Heart right ventricle (tissue), 16 donors: ENCODE measurements around the gene CCKAR. TPM values are rescaled to one million over a fixed set of nuclear protein-coding genes. Genes with fewer than 3 reads are reported as not detected.

Source experiments
- ATAC-seq, 8 donors: fragments of 200-7000 bp; cut with Tn5 transposase; one replicate each; pipeline ENCODE4 v1.9.1; 2020; ENCODE audit warnings: mild to moderate bottlenecking in 8 of 8, moderate library complexity in 8 of 8, moderate number of reproducible peaks in 1 of 8
- DNase-seq, 2 donors: peaks; one replicate each; pipeline ENCODE4 v3.0.0-alpha.2; 2020
- H3K27ac ChIP-seq, 10 donors: fragments of 200-600 bp; sonication (generic) in 2 of 10; one replicate each; pipeline versions ENCODE4 v1.5.0 to v1.8.0; 2020 to 2022; ENCODE audit warnings: mild to moderate bottlenecking in 3 of 10
- H3K27me3 ChIP-seq, 7 donors: fragments of 200-600 bp; one replicate each; pipeline ENCODE4 v1.8.0; 2021 to 2022; ENCODE audit warnings: mild to moderate bottlenecking in 2 of 7
- H3K36me3 ChIP-seq, 9 donors: fragments of 200-600 bp; sonication (generic) in 1 of 9; one replicate each; pipeline versions ENCODE4 v1.5.0 to v1.8.0; 2020 to 2022; ENCODE audit warnings: mild to moderate bottlenecking in 2 of 9
- H3K4me1 ChIP-seq, 9 donors: fragments of 200-600 bp; sonication (generic) in 1 of 9; one replicate each; pipeline versions ENCODE4 v1.5.0 to v1.8.0; 2020 to 2022; ENCODE audit warnings: mild to moderate bottlenecking in 4 of 9
- H3K4me3 ChIP-seq, 10 donors: fragments of 200-600 bp; sonication (generic) in 2 of 10; one replicate each; pipeline versions ENCODE4 v1.5.0 to v1.8.0; 2020 to 2022; ENCODE audit warnings: mild to moderate bottlenecking in 7 of 10, moderate library complexity in 2 of 10
- H3K9me3 ChIP-seq, 11 donors: fragments of 200-600 bp in 10 of 11; sonication (generic) in 2 of 11; one replicate each; pipeline versions ENCODE4 v1.5.0 to v1.8.0; 2013 to 2022; ENCODE audit warnings: mild to moderate bottlenecking in 2 of 11, control low read depth in 1 of 11, moderate library complexity in 1 of 11
- WGBS, 2 donors: extraction: QIAGEN DNeasy Blood & Tissue Kit; methylation state at CpG; one replicate each; pipeline ENCODE4 v1.1.7; 2013; ENCODE audit warnings: inconsistent platforms in 1 of 2; 5-methylcytosine and 5-hydroxymethylcytosine counted together
- intact Hi-C, 10 donors: fragments of 100-400 bp; cut with DNase I; formaldehyde crosslinking; loops; one replicate each; pipeline versions ENCODE4 v1.11.1 to v1.14.2; 2022
- polyA plus RNA-seq, 2 donors: library from polyadenylated mRNA; stranded (reverse); fragments of 200-250 nt; gene quantifications; one replicate each; pipeline ENCODE4 v1.2.3, GENCODE V29; 2013
- total RNA-seq, 10 donors: library from RNA; stranded (reverse); fragmentation: NEBNext Ultra II Directional in 3 of 10; extraction: Animal tissue kit (Norgen Biotek cat#: 25700) in 3 of 10; gene quantifications; one replicate each; pipeline versions ENCODE4 v1.2.1 to v1.2.4, GENCODE V29; 2021 to 2023
- TF ChIP-seq, protein P1 (sequence below), 9 donors: fragments of 200-600 bp; sonication (generic) in 2 of 9; IDR thresholded peaks; one replicate each; pipeline versions ENCODE4 v1.5.0 to v1.8.0; 2021 to 2022; ENCODE audit warnings: antibody characterized with exemption in 9 of 9, mild to moderate bottlenecking in 5 of 9, moderate library complexity in 1 of 9
- donor health status: Arrhythmogenic right ventricular cardiomyopathy.
- donor health status: ischemic (EF 13 %, LVEDD 7.1; RV severe dilation, severe dysfunction).
- donor health status: healthy with polysubstance abuse.
- donor health status: DM: no; HTN: yes; CAD: no.
- donor health status: DM: no; HTN: no; CAD: no.
- donor health status: ischemic (EF 25% LVEDD 6.9; RV normal size, moderate dysfunction).
- donor health status: ischemic (EF 25% LVEDD 5.7; RV mildly dilated, moderate dysfunction).
- donor health status: healthy.
- donor health status: DM: yes; HTN: yes; CAD: no.
- donor health status: Ischemic cardiomyopathy.
- donor health status: ischemic (EF 35%, LVEDD 5.7; RV mildly dilated, moderate dysfunction).
- donor health status: nonischemic (EF 11% LVEDD 7.7; RV severe dilation, severe dysfunction).
- donor health status: DM: yes; HTN: yes; CAD: no.
- donor health status: PGD.
- donor health status: ischemic (EF 29% LVEDD 5.4; RV normal size, mild dysfunction).
- donor health status: nonischemic (EF 23%, LVEDD 6.1; RV moderate dilation, normal function).

Gene CCKAR
- total and polyA plus RNA-seq, 12 donors = not detected

DNA sequence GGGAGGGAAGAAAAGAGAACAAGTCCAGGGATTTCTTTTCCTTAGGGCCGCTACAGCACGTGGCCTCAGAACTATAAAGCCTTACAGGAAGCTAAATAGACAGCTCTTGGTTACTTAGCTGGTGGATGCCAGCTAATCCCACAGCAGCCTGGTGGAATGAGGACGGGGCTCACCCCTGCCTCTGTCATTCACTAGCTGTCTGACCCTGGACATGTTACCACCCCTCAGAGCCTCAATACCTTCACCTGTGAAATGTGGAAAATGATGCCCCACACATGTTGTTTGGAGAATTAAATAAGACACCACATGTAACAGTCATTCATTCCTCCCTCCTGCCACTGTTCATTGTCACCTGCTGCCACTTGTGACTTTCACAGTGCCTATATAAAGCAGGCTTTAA lies 15.7 kb downstream of the CCKAR start:
- Histone ChIP-seq H3K9me3 (peaks cover 0 to under 1% (median 0%) of the 10 kb centered on the region in 11 donors), H3K27me3 (no peaks in the 10 kb centered on the region), H3K4me3 (no peak overlapping the region), H3K27ac (no peak overlapping the region), H3K36me3 (no peaks in the 10 kb centered on the region), H3K4me1 (no peaks in the 10 kb centered on the region)
- intact Hi-C loops = no loop called here
- 65 to 69% methylated on average over 3 of the region's 3 CpGs for WGBS, 2 donors
- no peak for DNase-seq
- TF ChIP-seq, protein P1, sequence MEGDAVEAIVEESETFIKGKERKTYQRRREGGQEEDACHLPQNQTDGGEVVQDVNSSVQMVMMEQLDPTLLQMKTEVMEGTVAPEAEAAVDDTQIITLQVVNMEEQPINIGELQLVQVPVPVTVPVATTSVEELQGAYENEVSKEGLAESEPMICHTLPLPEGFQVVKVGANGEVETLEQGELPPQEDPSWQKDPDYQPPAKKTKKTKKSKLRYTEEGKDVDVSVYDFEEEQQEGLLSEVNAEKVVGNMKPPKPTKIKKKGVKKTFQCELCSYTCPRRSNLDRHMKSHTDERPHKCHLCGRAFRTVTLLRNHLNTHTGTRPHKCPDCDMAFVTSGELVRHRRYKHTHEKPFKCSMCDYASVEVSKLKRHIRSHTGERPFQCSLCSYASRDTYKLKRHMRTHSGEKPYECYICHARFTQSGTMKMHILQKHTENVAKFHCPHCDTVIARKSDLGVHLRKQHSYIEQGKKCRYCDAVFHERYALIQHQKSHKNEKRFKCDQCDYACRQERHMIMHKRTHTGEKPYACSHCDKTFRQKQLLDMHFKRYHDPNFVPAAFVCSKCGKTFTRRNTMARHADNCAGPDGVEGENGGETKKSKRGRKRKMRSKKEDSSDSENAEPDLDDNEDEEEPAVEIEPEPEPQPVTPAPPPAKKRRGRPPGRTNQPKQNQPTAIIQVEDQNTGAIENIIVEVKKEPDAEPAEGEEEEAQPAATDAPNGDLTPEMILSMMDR (IDR thresholded peaks at IDR 0.05) = no peak
- ATAC-seq = no peak

DNA sequence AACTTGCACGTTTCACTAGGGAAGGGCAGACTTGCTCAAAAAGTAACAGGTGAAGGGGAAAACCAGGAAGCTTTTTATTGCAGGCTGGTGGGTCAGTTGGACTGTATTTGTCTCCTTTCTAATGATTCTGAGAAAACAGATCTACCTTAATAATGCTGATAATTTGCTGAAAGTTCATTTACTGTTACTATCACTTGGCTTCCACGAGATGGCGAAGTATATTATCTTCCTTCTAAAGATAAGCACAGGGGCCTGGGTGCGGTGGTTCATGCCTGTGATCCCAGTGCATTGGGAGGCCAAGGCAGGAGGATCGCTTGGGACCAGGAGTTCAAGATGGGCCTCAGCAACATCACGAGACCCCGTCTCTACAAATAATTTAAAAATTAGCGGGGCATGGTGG lies 16.4 kb downstream of the CCKAR start:
- H3K9me3 ChIP-seq = peaks cover 0 to 7% (median 0%) of the 10 kb centered on the region in 11 donors

DNA sequence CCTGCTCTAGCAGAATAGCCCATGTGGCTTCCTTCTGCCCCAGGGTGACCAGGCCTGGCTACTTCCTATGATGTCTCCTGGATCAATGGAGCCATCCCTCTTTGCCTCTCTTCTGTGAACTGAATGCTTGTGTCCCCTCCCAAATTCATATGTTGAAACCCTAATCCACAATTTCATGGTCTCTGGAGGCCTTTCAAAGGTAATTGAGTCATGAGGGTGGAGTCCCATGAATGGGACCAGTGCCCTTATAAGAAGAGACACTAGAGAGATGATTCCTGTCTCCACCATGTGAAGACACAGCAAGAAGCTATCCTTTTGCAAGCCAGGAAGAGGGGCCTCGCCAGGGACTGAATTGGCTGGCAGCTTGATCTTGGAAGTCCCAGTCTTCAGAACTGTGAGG lies 18.4 kb downstream of the CCKAR start:
- TF ChIP-seq, protein P1 (IDR thresholded peaks at IDR 0.05) = no peak
- no peaks in the 10 kb centered on the region for H3K4me1 ChIP-seq
- H3K9me3 ChIP-seq = peaks cover 0 to 10% (median 0%) of the 10 kb centered on the region in 11 donors
- intact Hi-C loops = no loop called here
- DNase-seq (no peak), ATAC-seq (no peak)
- H3K4me3 ChIP-seq = no peak overlapping the region
- 77 to 91% methylated on average over 1 of the region's 1 CpG for WGBS, 2 donors
- H3K36me3 ChIP-seq = no peaks in the 10 kb centered on the region
- H3K27ac ChIP-seq = no peak overlapping the region
- H3K27me3 ChIP-seq = no peaks in the 10 kb centered on the region

More for the DNA sequence above, 16.4 kb downstream of the CCKAR start:
- Histone ChIP-seq H3K27ac (no peak overlapping the region), H3K4me3 (no peak overlapping the region), H3K27me3 (no peaks in the 10 kb centered on the region), H3K36me3 (no peaks in the 10 kb centered on the region), H3K4me1 (no peaks in the 10 kb centered on the region)
- ATAC-seq (no peak), DNase-seq (no peak)
- WGBS, 2 donors = 80 to 85% methylated on average over 8 of the region's 8 CpGs
- intact Hi-C loops = no loop called here
- TF ChIP-seq, protein P1 (IDR thresholded peaks at IDR 0.05) = no peak

GRCh38 chr4:26468977-26469376 lies 21.3 kb downstream of the CCKAR start:
- no peaks in the 10 kb centered on the region for H3K4me1 ChIP-seq
- DNase-seq (no peak), ATAC-seq (no peak)
- 68 to 70% methylated on average over 4 of the region's 4 CpGs for WGBS, 2 donors
- TF ChIP-seq, protein P1 (IDR thresholded peaks at IDR 0.05) = no peak
- no peak overlapping the region for H3K27ac ChIP-seq
- peaks cover 0 to 10% (median 0%) of the 10 kb centered on the region in 11 donors for H3K9me3 ChIP-seq
- no peaks in the 10 kb centered on the region for H3K36me3 ChIP-seq
- H3K27me3 ChIP-seq = peaks cover 0 to 3% (median 0%) of the 10 kb centered on the region in 7 donors
- intact Hi-C loops = loop anchor here in 3 of 10 donors (5.0 to 10.0 kb wide), 2 partner anchors 246 to 253 kb away; no protein-coding TSS in a partner anchor
- no peak overlapping the region for H3K4me3 ChIP-seq
